HuH-7 (cell line): Measurements from ENCODE around the gene PLEKHM1.
"Not testable (repeated sequence)": the region's sequence is repeated elsewhere in the genome, so short reads cannot be mapped to it uniquely, and the experiment has no call there.

Experiments
- DNase-seq: peaks from one replicate; pipeline ENCODE4 v3.0.0; 2011; ENCODE audit warnings: low spot score

PLEKHM1 gene

GRCh38 chr17:45461524-45462327 is 28.8 kb downstream of the PLEKHM1 start:
- not testable (repeated sequence) for DNase-seq

- not testable (repeated sequence) for DNase-seq
Measured at GRCh38 chr17:45460422-45460821, 30.1 kb downstream of the PLEKHM1 start.

DNA sequence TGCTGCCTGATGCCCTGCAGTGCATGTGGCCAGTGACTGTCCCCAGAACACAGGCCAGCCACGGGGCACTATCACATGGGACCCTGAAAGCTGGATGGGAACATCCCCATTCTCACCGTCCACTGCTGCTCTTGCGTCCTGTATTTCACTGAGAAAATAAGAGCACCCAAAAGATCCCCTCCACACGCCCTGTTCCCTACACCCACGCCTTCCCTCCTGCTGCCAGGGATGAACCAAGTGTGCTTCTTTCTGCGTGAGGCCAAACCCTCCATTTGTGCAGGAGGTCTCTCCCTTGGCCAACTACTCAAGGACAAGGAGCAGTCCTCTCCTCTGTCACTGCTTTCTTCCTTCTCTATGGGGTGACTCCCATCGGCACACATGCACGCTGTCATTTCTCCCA is 36.2 kb downstream of the PLEKHM1 start:
- not testable (repeated sequence) for DNase-seq

- DNase-seq: not testable (repeated sequence)
Measured at GRCh38 chr17:45453731-45454130, 36.8 kb downstream of the PLEKHM1 start.

GRCh38 chr17:45453225-45453534 is 37.3 kb downstream of the PLEKHM1 start:
- DNase-seq: not testable (repeated sequence)

DNA sequence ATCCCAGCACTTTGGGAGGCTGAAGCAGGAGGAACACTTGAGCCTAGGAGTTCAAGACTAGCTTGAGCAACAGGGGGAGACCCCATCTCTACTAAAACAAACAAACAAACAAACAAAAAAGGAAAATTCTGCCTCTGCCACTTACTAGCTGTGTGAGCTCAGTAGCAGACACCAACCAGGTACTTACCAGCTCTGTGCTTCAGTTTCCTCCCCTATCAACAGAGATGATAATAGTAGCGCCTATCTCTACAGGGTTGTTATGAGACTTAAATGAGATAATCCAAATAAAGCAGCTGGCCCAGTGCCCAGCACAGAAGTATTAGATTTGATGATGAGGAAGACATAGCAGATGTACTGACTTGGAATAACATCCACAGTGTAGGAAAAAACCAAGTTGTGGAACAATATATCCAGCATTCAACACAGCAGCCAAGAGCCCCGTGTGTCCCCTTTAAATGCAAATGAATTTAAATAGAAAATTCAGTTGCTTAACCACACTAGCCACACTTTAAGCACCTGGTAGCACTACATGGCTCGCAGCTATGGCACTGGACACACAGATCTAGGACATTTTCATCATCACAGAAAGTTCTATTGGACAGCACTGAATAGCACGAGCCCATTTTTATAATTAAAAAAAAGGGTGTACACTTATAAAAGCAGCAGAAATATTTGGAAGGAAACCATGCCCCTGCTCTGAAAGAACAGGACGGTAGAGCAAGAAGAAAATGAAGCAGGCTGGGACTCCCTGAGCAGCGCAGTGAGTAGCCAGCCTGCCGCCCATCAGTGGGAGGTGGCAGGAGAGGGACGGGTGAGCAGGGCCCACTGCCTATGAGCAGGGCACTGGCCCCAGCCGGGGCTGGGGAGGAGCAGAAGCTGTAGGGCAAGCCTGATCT is 37.9 kb downstream of the PLEKHM1 start:
- DNase-seq: not testable (repeated sequence)

DNA sequence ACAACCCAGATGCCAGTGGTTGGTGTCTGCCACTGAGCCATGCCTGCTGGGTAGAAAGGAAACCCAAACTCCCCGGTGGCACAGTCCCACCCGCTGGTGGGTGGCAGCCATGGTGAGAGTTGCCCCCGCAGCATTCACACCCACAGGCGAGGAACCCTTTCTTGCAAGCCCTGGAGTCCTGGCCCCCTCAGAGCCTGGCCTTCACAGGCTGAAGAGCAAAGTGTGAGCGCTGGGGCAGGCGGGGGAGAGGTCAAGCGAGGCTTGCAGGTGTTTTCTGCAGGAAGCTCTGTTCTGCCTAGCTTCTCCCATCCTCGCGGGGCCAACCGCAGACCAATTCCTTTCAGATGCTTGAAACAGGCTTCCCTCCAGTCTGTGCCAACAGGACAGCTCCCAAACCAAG is 38.9 kb downstream of the PLEKHM1 start:
- DNase-seq: not testable (repeated sequence)

- peak; percentile 20 for DNase-seq
Measured at GRCh38 chr17:45451131-45451530, 39.4 kb downstream of the PLEKHM1 start.

DNA sequence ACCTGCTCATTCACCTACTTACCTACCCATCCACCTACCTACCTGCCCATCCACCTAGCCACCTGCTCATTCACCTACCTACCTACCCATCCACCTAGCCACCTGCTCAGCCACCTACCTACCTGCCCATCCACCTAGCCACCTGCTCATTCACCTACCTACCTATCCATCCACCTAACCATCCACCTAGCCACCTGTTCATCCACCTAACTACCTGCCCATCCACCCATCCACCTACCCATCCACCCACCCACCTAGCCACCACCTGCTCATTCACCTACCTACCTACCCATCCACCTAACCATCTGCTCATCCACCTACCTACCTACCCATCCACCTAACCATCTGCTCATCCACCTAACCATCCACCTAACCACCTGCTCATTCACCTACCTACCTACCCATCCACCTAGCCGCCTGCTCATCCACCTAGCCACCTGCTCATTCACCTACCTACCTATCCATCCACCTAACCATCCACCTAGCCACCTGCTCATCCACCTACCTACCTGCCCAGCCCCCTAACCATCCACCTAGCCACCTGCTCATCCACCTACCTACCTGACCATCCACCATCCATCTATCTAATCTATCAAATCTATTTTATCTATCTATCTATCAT is 40.7 kb downstream of the PLEKHM1 start:
- DNase-seq: not testable (repeated sequence)

- not testable (repeated sequence) for DNase-seq
Measured at GRCh38 chr17:45449260-45449659, 41.3 kb downstream of the PLEKHM1 start.

DNA sequence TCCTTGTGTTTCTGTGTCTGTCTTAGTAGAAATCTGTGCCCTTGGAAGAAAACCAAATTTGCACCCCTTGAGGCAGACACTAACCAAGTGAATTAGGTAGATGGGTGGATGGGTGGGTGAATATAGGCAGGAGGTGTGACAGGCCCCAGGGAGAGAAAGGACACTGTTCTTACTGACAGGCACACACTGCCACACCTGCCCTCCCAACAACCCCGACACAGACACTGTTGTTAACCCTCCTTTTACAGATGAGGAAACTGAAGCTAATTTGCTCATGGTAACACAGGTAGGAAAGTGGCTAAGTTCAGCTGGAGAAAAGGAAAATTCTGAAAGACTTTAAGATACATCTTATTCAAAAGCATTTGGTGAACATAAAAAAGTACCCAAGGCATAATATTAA is 42.0 kb downstream of the PLEKHM1 start:
- DNase-seq: not testable (repeated sequence)

- DNase-seq: not testable (repeated sequence)
Measured at GRCh38 chr17:45448066-45448465, 42.5 kb downstream of the PLEKHM1 start.

DNA sequence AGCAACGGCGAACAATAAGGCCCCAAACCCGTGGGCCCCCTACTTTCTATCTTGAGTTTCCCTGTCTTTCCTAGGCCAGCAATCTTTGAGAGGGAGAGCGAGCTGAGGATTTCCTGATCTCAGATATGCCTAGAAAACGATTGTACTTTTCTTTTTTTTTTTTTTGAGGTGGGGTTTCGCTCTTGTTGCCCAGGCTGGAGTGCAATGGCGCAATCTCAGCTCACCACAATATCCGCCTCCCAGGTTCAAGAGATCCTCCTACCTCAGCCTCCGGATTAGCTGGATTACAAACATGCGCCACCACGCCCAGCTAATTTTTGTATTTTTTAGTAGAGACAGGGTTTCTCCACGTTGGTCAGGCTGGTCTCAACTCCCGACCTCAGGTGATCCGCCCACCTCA is 42.9 kb downstream of the PLEKHM1 start:
- DNase-seq: not testable (repeated sequence)

DNA sequence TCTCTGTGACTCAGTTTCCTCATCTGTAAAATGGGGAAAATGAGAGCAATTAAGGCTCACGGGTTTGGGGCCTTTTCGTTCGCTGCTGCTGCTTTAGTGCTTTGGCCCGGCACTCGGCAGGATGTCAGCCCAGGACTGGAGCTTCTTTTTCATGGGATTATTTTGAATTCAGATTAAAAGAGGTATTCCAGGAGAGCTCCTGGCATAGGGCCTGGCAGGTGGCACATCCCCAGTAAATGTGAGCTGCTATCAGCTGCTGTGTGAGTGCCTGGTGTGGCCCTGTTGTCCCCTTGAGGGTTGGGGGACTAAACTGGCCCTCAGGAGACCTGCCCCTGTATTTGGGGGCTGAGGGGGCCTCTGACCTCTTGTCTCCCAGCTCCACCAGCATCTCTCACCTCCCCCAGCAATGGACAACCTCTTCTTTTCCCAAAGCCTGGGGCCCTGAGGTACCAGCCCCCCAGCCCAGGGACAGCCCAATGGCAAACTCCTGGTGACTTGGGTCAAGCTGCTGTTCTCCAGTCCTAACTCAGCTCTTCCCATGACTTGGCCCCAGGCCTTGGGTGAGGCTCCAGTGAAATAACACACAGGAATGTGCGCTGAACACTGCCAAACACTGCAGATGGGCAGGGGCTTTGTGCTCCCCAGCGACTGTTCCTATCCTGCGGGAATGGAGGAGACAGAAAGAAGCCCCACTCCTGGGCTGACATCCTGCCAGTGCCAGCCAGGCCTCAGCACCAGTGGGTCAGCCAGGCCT is 43.5 kb downstream of the PLEKHM1 start:
- not testable (repeated sequence) for DNase-seq

GRCh38 chr17:45445901-45446743 is 44.4 kb downstream of the PLEKHM1 start:
- not testable (repeated sequence) for DNase-seq

GRCh38 chr17:45444856-45445820 is 45.4 kb downstream of the PLEKHM1 start:
- not testable (repeated sequence) for DNase-seq

- not testable (repeated sequence) for DNase-seq
Measured at GRCh38 chr17:45444301-45444700, 46.2 kb downstream of the PLEKHM1 start.

DNA sequence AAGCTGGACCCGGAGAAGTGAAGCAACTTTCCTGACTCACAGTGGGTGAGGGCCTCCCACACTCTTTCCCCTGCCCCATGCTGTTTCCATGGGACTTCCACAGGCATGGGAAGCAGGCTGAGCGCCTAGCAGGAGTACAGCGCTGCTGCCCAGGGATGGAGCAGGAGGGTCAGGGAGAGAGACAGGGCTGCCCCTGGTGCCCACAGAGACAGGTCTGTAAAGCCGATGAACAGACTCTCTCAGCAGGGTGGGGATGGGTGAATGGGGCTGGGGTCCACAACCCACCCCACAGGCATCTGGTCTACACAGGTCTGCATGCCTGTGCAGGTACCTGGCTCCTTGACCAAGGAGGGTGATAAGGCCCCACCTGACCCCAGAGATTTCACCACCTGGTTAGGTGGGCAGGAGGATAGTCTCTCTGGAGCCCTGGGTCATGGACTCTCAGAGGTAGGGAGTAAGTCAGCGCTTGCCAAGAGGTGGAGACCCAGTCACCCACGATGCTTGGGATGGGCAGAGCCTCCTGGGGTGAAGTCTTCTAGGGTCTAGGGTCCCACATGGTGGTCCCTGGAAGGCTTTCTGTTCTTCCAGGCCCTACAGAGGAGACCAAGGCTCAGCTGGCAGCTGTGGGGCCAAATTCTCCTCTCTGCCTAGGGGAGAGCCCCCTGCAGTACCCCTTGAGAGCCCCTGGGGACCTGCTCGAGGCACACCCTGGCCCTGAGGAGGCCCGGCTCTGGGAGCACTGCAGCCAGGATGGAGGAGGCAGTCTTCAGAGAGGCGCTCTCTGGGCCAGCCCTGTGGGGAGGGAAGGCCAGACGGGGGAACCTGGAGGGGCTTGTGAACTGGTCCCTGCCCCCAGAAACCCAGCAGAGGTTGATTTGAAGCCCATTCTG is 46.9 kb downstream of the PLEKHM1 start:
- DNase-seq: not testable (repeated sequence)
